PC-9 (cell line): ENCODE results near the gene ZNF48.

ENCODE experiments used
- CTCF ChIP-seq: fragments of 200-600 bp; sonication (generic); conservative IDR thresholded peaks from 2 replicates; pipeline ENCODE4 v1.6.1; 2017; ENCODE audit warnings: mixed run types, antibody characterized with exemption, mild to moderate bottlenecking, moderate library complexity
- EZH2 ChIP-seq: fragments of 200-600 bp; sonication (generic); IDR thresholded peaks from 2 replicates; pipeline ENCODE4 v1.8.0; 2017; ENCODE audit warnings: antibody characterized with exemption, low read depth

GRCh38 chr16:30368792-30369090, 26.5 kb upstream of the ZNF48 start:
- TF ChIP-seq EZH2 (no peak), CTCF (no peak)
